ENCODE measurements around the gene POLR1H. TPM values are rescaled to one million over a fixed set of nuclear protein-coding genes. Genes with fewer than 3 reads are reported as not detected.

POLR1H gene
- total RNA-seq, 1 experiment from 2014 or later = 31.9 TPM

DNA sequence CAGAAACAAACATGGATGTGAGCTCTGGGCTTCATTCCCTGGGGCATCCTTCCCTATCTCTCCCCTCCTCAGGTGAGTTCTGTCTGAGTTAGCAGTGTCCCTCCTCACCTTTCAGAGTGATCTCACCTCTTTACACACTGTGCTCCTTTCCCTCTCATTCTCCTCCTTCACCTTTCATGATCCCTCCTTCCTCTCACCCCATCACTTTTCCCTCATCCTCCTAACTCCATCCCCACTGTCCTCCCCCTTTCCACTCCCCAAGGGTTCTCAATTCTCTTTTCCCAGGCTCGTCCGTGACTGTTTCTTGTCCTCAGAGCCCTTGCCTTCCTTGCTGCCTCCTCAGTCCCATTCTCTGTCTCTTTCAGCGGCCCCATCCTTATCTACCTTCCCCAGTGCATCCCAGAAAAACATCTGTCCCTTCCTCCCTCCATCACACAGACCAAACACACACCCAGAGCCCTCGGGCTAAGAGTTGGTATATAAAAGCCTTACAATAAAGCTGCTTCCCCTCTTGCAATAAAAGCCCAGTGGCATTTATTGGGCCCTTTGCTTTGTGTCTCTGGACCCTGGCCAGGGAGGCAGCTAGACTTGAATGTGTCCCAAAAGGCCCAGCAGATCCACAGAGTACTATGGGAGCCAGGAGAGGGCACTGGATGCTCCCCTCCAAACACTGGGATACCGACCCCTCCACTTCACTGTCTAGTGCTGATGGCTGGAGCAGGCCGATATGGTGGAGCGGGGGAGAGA lies 12.6 kb downstream of the POLR1H start:
- Histone ChIP-seq H2BK15ac (ENCODE audit: low read depth, low read length) (no peak overlapping the region), H3T11ph (ENCODE audit: low read length) (no peak overlapping the region), H3K23me2 (ENCODE audit: insufficient read length, low read depth, low read length, poor library complexity, severe bottlenecking) (peaks cover 29% of the 10 kb centered on the region), H3K56ac (ENCODE audit: insufficient read length, low read depth, low read length) (no peak overlapping the region), H3K23ac (ENCODE audit: insufficient read length, low read depth, low read length) (no peak overlapping the region), H2AK5ac (ENCODE audit: insufficient read length, low read length) (no peak overlapping the region), H2BK20ac (ENCODE audit: low read depth, low read length, poor library complexity, severe bottlenecking) (no peak overlapping the region), H3K4me1 (ENCODE audit: insufficient read depth, low read length) (no peaks in the 10 kb centered on the region), H3K9me3 (ENCODE audit: control insufficient read depth, low read depth, low read length) (no peaks in the 10 kb centered on the region), H4K5ac (ENCODE audit: insufficient read length, low read depth, low read length) (no peak overlapping the region), H3K27ac (ENCODE audit: insufficient read length, low read depth, low read length) (no peak overlapping the region), H4K8ac (replicated peaks; ENCODE audit: insufficient read length, low read depth, low read length) (no peak overlapping the region), H2BK5ac (ENCODE audit: insufficient read length, low read length) (no peak overlapping the region), H2BK12ac (ENCODE audit: insufficient read length, low read depth, low read length) (no peak overlapping the region), H3K27me3 (ENCODE audit: insufficient read depth, low read length) (peaks cover 43% of the 10 kb centered on the region), H3K79me2 (ENCODE audit: insufficient read depth, low read length) (no peaks in the 10 kb centered on the region), H2BK120ac (ENCODE audit: low read depth, low read length, poor library complexity, severe bottlenecking) (no peak overlapping the region), H4K20me1 (ENCODE audit: control insufficient read depth, insufficient read depth, insufficient read length) (no peaks in the 10 kb centered on the region), H2AFZ (ENCODE audit: low read length) (no peak overlapping the region), H3K9ac (ENCODE audit: extremely low read depth, insufficient read length, low read length) (no peak overlapping the region), H3K79me1 (ENCODE audit: insufficient read depth, low read depth, low read length, poor library complexity, severe bottlenecking) (no peaks in the 10 kb centered on the region), H3K18ac (ENCODE audit: insufficient read length, low read depth, low read length) (no peak overlapping the region), H4K91ac (ENCODE audit: insufficient read length, low read depth, low read length) (no peak overlapping the region), H3K4ac (ENCODE audit: low read depth, low read length) (no peak overlapping the region), H3K4me2 (ENCODE audit: insufficient read depth, insufficient read length, low read length) (peak overlapping the region; percentile 83), H3K14ac (ENCODE audit: insufficient read depth, low read length) (no peak overlapping the region)
- no CpG with 5 or more reads among the region's 7 CpGs for WGBS (ENCODE audit: extremely low coverage, insufficient read length, low lambda C conversion rate)
- peaks cover 8 to 14% (median 9%) of the 10 kb centered on the region in 3 experiments; a peak in 6 of 7 replicates for H3K36me3 Mint-ChIP-seq (ENCODE audit: insufficient read depth in 1 of 3, low read depth in 3 of 3)
- peak overlapping the region; percentile 73 to 93 for H3K4me3 Mint-ChIP-seq
- H3K4me1 Mint-ChIP-seq = peaks cover 34 to 36% of the 10 kb centered on the region in 2 experiments
- TF ChIP-seq, protein P1, sequence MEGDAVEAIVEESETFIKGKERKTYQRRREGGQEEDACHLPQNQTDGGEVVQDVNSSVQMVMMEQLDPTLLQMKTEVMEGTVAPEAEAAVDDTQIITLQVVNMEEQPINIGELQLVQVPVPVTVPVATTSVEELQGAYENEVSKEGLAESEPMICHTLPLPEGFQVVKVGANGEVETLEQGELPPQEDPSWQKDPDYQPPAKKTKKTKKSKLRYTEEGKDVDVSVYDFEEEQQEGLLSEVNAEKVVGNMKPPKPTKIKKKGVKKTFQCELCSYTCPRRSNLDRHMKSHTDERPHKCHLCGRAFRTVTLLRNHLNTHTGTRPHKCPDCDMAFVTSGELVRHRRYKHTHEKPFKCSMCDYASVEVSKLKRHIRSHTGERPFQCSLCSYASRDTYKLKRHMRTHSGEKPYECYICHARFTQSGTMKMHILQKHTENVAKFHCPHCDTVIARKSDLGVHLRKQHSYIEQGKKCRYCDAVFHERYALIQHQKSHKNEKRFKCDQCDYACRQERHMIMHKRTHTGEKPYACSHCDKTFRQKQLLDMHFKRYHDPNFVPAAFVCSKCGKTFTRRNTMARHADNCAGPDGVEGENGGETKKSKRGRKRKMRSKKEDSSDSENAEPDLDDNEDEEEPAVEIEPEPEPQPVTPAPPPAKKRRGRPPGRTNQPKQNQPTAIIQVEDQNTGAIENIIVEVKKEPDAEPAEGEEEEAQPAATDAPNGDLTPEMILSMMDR (conservative IDR thresholded peaks at IDR 0.05) = no peak
- no peak overlapping the region for H3K27ac Mint-ChIP-seq
- H3K9me3 Mint-ChIP-seq = peaks cover 0 to 3% of the 10 kb centered on the region in 2 experiments; a peak in 2 of 5 replicates
- H3K27me3 Mint-ChIP-seq (ENCODE audit: low read depth) = peaks cover 94% of the 10 kb centered on the region
- no peak for DNase-seq

Measured in H9 (cell line).